Measurements from ENCODE around the gene KLF15. TPM values are rescaled to one million over a fixed set of nuclear protein-coding genes. Genes with fewer than 3 reads are reported as not detected.

The KLF15 gene
- total RNA-seq, 1 donor from 2014 or later: 33.0 TPM

GRCh38 chr3:126390751-126391150 is 33.5 kb upstream of the KLF15 start:
- ATAC-seq: no peak
- DNase-seq (ENCODE audit: missing footprints): peak; percentile 34
- intact Hi-C loops (cut with DNase I): no loop called here

- intact Hi-C loops (cut with DNase I): no loop called here
- DNase-seq (ENCODE audit: missing footprints) (peak; percentile 42), ATAC-seq (no peak)
These were observed 33.0 kb upstream of the KLF15 start for GRCh38 chr3:126390201-126390600.

- ATAC-seq: peak; percentile 1
- no peak for DNase-seq (ENCODE audit: missing footprints)
- intact Hi-C loops (cut with DNase I): loop anchor here (1.0 to 2.0 kb wide), 4 partner anchors 33 to 255 kb away; partner anchors contain the start of gene KLF15
These were observed 32.6 kb upstream of the KLF15 start for GRCh38 chr3:126389794-126390146.

- intact Hi-C loops (cut with DNase I): loop anchor here (1.0 to 2.0 kb wide), 4 partner anchors 32 to 255 kb away; partner anchors contain the start of gene KLF15
- DNase-seq (ENCODE audit: missing footprints): peak; percentile 95
- peak; percentile 97 for ATAC-seq
These were observed 32.0 kb upstream of the KLF15 start for GRCh38 chr3:126389112-126389793.

- intact Hi-C loops (cut with DNase I): no loop called here
- DNase-seq (ENCODE audit: missing footprints) (no peak), ATAC-seq (no peak)
These were observed 24.8 kb upstream of the KLF15 start for GRCh38 chr3:126381966-126382365.

GRCh38 chr3:126380011-126380768 is 23.0 kb upstream of the KLF15 start:
- no peak for ATAC-seq
- peak; percentile 60 for DNase-seq (ENCODE audit: missing footprints)
- intact Hi-C loops (cut with DNase I): no loop called here

GRCh38 chr3:126378341-126378751 is 21.1 kb upstream of the KLF15 start:
- intact Hi-C loops (cut with DNase I): no loop called here
- DNase-seq (ENCODE audit: missing footprints) (no peak), ATAC-seq (no peak)

- intact Hi-C loops (cut with DNase I): no loop called here
These were observed 20.0 kb upstream of the KLF15 start for GRCh38 chr3:126377211-126377610.

GRCh38 chr3:126376444-126376843 is 19.2 kb upstream of the KLF15 start:
- intact Hi-C loops (cut with DNase I): no loop called here
- DNase-seq (ENCODE audit: missing footprints) (no peak), ATAC-seq (no peak)

More at GRCh38 chr3:126377211-126377610, 20.0 kb upstream of the KLF15 start:
- DNase-seq (ENCODE audit: missing footprints): no peak
- ATAC-seq: no peak

- ATAC-seq: no peak
- DNase-seq (ENCODE audit: missing footprints): no peak
- intact Hi-C loops (cut with DNase I): no loop called here
These were observed 18.7 kb upstream of the KLF15 start for GRCh38 chr3:126375835-126376331.

- intact Hi-C loops (cut with DNase I): no loop called here
- no peak for DNase-seq (ENCODE audit: missing footprints)
- ATAC-seq: peak; percentile 37
These were observed 16.7 kb upstream of the KLF15 start for GRCh38 chr3:126373682-126374601.

GRCh38 chr3:126373146-126373613 is 16.0 kb upstream of the KLF15 start:
- ATAC-seq (no peak), DNase-seq (ENCODE audit: missing footprints) (no peak)
- intact Hi-C loops (cut with DNase I): no loop called here

GRCh38 chr3:126372413-126373145 is 15.4 kb upstream of the KLF15 start:
- ATAC-seq (peak; percentile 29), DNase-seq (ENCODE audit: missing footprints) (no peak)
- intact Hi-C loops (cut with DNase I): no loop called here

- DNase-seq (ENCODE audit: missing footprints) (no peak), ATAC-seq (no peak)
- intact Hi-C loops (cut with DNase I): no loop called here
These were observed 14.0 kb upstream of the KLF15 start for GRCh38 chr3:126371096-126371705.

GRCh38 chr3:126370606-126371005 is 13.4 kb upstream of the KLF15 start:
- no peak for ATAC-seq
- intact Hi-C loops (cut with DNase I): no loop called here
- DNase-seq (ENCODE audit: missing footprints): no peak

- DNase-seq (ENCODE audit: missing footprints) (no peak), ATAC-seq (no peak)
- intact Hi-C loops (cut with DNase I): no loop called here
These were observed 12.8 kb upstream of the KLF15 start for GRCh38 chr3:126370055-126370454.

- ATAC-seq (no peak), DNase-seq (ENCODE audit: missing footprints) (no peak)
- intact Hi-C loops (cut with DNase I): no loop called here
These were observed 12.3 kb upstream of the KLF15 start for GRCh38 chr3:126369490-126369889.

GRCh38 chr3:126367316-126367805 is 10.2 kb upstream of the KLF15 start:
- DNase-seq (ENCODE audit: missing footprints) (peak; percentile 32), ATAC-seq (no peak)
- intact Hi-C loops (cut with DNase I): no loop called here

Data from Right ventricle myocardium inferior (tissue), 1 donor.